ENCODE results near the gene TBC1D19.

TBC1D19 gene

DNA sequence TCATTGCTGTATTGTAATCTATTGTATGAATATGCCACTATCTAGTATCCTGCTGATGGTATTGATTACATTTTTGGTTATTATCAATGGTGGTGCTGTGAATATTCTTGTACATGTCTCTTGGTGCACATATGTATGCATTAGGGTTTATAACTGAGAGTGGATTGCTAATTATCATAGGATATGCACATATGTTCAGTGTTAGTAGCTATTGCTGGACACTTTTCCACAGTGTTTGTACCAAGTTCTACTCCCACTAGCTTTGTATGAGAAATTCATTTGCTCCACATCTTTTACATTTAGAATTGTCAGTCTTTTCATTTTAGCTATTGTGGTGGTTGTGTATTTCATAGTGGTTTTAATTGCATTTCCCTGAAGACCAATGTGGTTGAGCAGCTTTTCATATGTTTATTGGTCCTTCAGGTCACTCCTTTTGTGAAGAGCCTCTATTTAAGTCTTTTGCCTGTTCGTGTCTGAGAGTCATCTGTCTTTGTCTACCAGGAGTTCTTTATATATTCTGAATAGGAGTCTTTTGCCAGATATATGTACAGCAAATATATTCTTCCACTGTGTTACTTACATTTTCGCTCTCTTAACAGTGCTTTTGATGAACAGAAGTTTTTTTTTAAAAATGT lies 87.1 kb downstream of the TBC1D19 start:
- TF ChIP-seq, protein P1, sequence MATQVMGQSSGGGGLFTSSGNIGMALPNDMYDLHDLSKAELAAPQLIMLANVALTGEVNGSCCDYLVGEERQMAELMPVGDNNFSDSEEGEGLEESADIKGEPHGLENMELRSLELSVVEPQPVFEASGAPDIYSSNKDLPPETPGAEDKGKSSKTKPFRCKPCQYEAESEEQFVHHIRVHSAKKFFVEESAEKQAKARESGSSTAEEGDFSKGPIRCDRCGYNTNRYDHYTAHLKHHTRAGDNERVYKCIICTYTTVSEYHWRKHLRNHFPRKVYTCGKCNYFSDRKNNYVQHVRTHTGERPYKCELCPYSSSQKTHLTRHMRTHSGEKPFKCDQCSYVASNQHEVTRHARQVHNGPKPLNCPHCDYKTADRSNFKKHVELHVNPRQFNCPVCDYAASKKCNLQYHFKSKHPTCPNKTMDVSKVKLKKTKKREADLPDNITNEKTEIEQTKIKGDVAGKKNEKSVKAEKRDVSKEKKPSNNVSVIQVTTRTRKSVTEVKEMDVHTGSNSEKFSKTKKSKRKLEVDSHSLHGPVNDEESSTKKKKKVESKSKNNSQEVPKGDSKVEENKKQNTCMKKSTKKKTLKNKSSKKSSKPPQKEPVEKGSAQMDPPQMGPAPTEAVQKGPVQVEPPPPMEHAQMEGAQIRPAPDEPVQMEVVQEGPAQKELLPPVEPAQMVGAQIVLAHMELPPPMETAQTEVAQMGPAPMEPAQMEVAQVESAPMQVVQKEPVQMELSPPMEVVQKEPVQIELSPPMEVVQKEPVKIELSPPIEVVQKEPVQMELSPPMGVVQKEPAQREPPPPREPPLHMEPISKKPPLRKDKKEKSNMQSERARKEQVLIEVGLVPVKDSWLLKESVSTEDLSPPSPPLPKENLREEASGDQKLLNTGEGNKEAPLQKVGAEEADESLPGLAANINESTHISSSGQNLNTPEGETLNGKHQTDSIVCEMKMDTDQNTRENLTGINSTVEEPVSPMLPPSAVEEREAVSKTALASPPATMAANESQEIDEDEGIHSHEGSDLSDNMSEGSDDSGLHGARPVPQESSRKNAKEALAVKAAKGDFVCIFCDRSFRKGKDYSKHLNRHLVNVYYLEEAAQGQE (IDR thresholded peaks at IDR 0.05; ENCODE audit: insufficient read depth in 1 of 2, low read depth in 2 of 2, low read length in 2 of 2): no peak
- TF ChIP-seq POLR2AphosphoS5 (IDR thresholded peaks at IDR 0.05; ENCODE audit: low read depth, low read length): no peak
- no peak for TF ChIP-seq FOXP2 (optimal IDR thresholded peaks at IDR 0.05; ENCODE audit: borderline replicate concordance, extremely low read depth, extremely low read length, insufficient read depth)
- TF ChIP-seq TAF1 (IDR thresholded peaks at IDR 0.05; ENCODE audit: borderline replicate concordance, insufficient read depth, low read length): no peak
- TF ChIP-seq SIN3A (IDR thresholded peaks at IDR 0.05; ENCODE audit: borderline replicate concordance, insufficient read depth, low read length): no peak

DNA sequence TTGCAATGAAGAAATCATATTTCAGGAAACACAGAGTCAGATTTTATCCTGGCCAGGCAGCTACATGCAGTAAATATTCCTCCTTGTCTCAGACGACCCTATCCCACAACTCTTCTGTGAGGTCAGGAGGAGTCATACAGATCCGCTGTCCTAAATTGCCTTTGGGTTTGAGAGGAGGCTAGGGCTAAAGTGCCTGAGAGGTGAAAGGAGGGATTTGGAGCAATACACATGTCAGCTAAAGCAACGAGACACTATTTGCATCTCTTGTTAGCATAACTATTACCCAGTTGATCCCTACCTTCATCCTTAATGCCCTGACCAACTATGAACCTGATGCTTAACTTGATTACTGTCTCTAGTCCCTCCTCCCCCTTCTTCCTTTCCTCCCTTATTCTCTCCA lies 98.6 kb downstream of the TBC1D19 start:
- TF ChIP-seq FOXP2 (optimal IDR thresholded peaks at IDR 0.05; ENCODE audit: borderline replicate concordance, extremely low read depth, extremely low read length, insufficient read depth) (no peak), TAF1 (IDR thresholded peaks at IDR 0.05; ENCODE audit: borderline replicate concordance, insufficient read depth, low read length) (no peak), POLR2AphosphoS5 (IDR thresholded peaks at IDR 0.05; ENCODE audit: low read depth, low read length) (no peak), SIN3A (IDR thresholded peaks at IDR 0.05; ENCODE audit: borderline replicate concordance, insufficient read depth, low read length) (no peak)
- TF ChIP-seq, protein P1 (IDR thresholded peaks at IDR 0.05; ENCODE audit: insufficient read depth in 1 of 2, low read depth in 2 of 2, low read length in 2 of 2): no peak

DNA sequence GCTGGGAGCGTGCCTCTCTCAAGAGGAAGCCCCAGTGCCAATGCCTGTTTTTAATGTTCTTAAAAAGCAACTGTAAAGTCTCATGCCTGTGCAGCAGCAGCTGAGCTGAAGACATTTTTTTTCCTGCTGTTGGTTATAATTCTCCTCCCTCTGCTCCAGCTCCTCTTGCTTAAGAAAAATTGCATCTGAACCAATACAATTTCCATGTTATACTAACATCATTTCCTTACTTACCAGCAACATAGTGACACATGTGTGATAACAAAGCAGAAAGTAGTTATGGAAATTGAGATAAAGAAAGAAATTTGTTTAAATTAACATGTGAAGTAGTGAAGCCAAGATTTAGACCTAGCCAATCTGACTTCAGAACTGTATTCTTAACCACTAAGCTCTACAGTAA lies 101.4 kb downstream of the TBC1D19 start:
- TF ChIP-seq POLR2AphosphoS5 (IDR thresholded peaks at IDR 0.05; ENCODE audit: low read depth, low read length): no peak
- no peak for TF ChIP-seq SIN3A (IDR thresholded peaks at IDR 0.05; ENCODE audit: borderline replicate concordance, insufficient read depth, low read length)

DNA sequence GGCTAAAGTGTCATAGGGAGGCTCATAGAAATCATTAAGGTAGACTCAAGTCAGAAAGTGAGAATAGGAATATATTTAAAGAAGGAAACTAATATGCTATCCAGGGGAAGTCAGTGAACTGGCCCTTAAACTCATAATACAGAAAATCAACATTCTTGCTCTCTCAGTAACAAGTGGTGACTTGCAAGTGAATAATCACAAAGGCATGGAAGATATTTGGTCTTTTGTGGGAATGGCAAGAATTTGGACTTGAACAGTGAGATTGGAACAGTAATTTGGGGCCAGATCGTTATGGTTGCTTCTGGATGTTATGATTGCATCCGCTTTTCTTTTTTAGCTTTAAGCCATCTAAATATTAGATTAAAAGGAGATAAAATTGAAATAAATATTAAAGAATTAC lies 103.8 kb downstream of the TBC1D19 start:
- TF ChIP-seq TAF1 (IDR thresholded peaks at IDR 0.05; ENCODE audit: borderline replicate concordance, insufficient read depth, low read length) (no peak), SIN3A (IDR thresholded peaks at IDR 0.05; ENCODE audit: borderline replicate concordance, insufficient read depth, low read length) (no peak), FOXP2 (optimal IDR thresholded peaks at IDR 0.05; ENCODE audit: borderline replicate concordance, extremely low read depth, extremely low read length, insufficient read depth) (no peak), POLR2AphosphoS5 (IDR thresholded peaks at IDR 0.05; ENCODE audit: low read depth, low read length) (no peak)
- TF ChIP-seq, protein P1 (IDR thresholded peaks at IDR 0.05; ENCODE audit: insufficient read depth in 1 of 2, low read depth in 2 of 2, low read length in 2 of 2): no peak

DNA sequence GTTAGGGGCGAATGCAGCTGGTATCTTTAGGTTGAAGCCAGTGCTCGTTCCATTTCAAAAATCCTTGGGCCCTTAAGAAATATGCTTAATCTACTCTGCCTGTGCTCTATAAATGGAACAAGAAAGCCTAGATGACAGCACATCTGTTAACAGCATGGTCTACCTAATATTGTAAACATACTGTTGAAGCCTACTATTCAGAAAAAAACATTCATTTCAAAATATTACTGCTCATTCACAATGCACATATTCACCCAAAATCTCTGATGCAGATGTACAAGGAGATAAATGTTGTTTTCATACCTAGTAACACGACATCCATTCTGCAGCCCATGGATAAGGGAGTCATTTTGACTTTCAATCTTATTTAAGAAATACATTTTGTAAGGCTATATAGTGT lies 106.6 kb downstream of the TBC1D19 start:
- TF ChIP-seq POLR2AphosphoS5 (IDR thresholded peaks at IDR 0.05; ENCODE audit: low read depth, low read length) (no peak), FOXP2 (optimal IDR thresholded peaks at IDR 0.05; ENCODE audit: borderline replicate concordance, extremely low read depth, extremely low read length, insufficient read depth) (no peak), SIN3A (IDR thresholded peaks at IDR 0.05; ENCODE audit: borderline replicate concordance, insufficient read depth, low read length) (no peak), TAF1 (IDR thresholded peaks at IDR 0.05; ENCODE audit: borderline replicate concordance, insufficient read depth, low read length) (no peak)
- TF ChIP-seq, protein P1 (IDR thresholded peaks at IDR 0.05; ENCODE audit: insufficient read depth in 1 of 2, low read depth in 2 of 2, low read length in 2 of 2): no peak

Data from PFSK-1 (cell line).